Astrocyte (in vitro differentiated cells and primary cell): ENCODE measurements around the gene ORAI3. TPM values are rescaled to one million over a fixed set of nuclear protein-coding genes. Genes with fewer than 3 reads are reported as not detected.

Experiments used
- DNase-seq: peaks from one replicate; pipeline ENCODE4 v3.0.0-alpha.2; 2010; ENCODE audit warnings: low read depth
- FAIRE-seq: peaks from 2 replicates; lab custom pipeline; 2011; peaks lifted over from hg19 to GRCh38; lab: Jason Lieb, UNC
- H2AFZ ChIP-seq: 2 replicates; pipeline ENCODE4 v1.6.0; 2012; ENCODE audit warnings: low read depth, low read length, inconsistent platforms
- H3K27ac ChIP-seq: 2 replicates; pipeline ENCODE4 v1.5.1; 2011; ENCODE audit warnings: low read depth, low read length, inconsistent platforms
- H3K27me3 ChIP-seq: 2 replicates; pipeline ENCODE4 v1.6.0; 2011; ENCODE audit warnings: low read length, inconsistent platforms; ENCODE audit not compliant: insufficient read depth
- H3K36me3 ChIP-seq: 2 replicates; pipeline ENCODE4 v1.5.1; 2011; ENCODE audit warnings: low read length, inconsistent platforms; ENCODE audit not compliant: insufficient read depth
- H3K4me1 ChIP-seq: 2 replicates; pipeline ENCODE4 v1.5.1; 2011; ENCODE audit warnings: low read length, inconsistent platforms; ENCODE audit not compliant: insufficient read depth
- H3K4me2 ChIP-seq: 2 replicates; pipeline ENCODE4 v1.6.0; 2012; ENCODE audit warnings: low read length, inconsistent platforms
- H3K4me3 ChIP-seq: 2 replicates; pipeline ENCODE4 v1.5.1; 2011; ENCODE audit warnings: low read depth, mild to moderate bottlenecking, low read length, inconsistent platforms; ENCODE audit not compliant: insufficient read depth
- H3K79me2 ChIP-seq: 2 replicates; pipeline ENCODE4 v1.6.0; 2012; ENCODE audit warnings: mild to moderate bottlenecking, low read length, inconsistent platforms; ENCODE audit not compliant: insufficient read depth
- H3K9ac ChIP-seq: 2 replicates; pipeline ENCODE4 v1.6.0; 2012; ENCODE audit warnings: mild to moderate bottlenecking, low read length, inconsistent platforms
- H3K9me3 ChIP-seq: 2 replicates; pipeline ENCODE4 v1.5.1; 2012; ENCODE audit warnings: low read depth, mild to moderate bottlenecking, low read length, inconsistent platforms; ENCODE audit not compliant: insufficient read depth
- H4K20me1 ChIP-seq: 2 replicates; pipeline ENCODE4 v1.6.0; 2012; ENCODE audit warnings: low read length, inconsistent platforms; ENCODE audit not compliant: insufficient read depth
- H3K27ac Mint-ChIP-seq: one replicate; pipeline ENCODE4 v1.8.0; 2021; ENCODE audit warnings: mild to moderate bottlenecking, mixed read lengths; ENCODE audit not compliant: unreplicated experiment
- H3K27me3 Mint-ChIP-seq: one replicate; pipeline ENCODE4 v1.8.0; 2021; ENCODE audit warnings: low read depth, mixed read lengths; ENCODE audit not compliant: unreplicated experiment
- H3K36me3 Mint-ChIP-seq: one replicate; pipeline ENCODE4 v1.8.0; 2021; ENCODE audit warnings: low read depth, mixed read lengths; ENCODE audit not compliant: unreplicated experiment
- H3K4me1 Mint-ChIP-seq: one replicate; pipeline ENCODE4 v1.8.0; 2021; ENCODE audit warnings: low read depth, mixed read lengths; ENCODE audit not compliant: unreplicated experiment
- H3K4me3 Mint-ChIP-seq: one replicate; pipeline ENCODE4 v1.8.0; 2021; ENCODE audit warnings: mild to moderate bottlenecking, moderate library complexity, mixed read lengths; ENCODE audit not compliant: unreplicated experiment
- H3K9me3 Mint-ChIP-seq: one replicate; pipeline ENCODE4 v1.8.0; 2021; ENCODE audit warnings: mild to moderate bottlenecking, mixed read lengths; ENCODE audit not compliant: unreplicated experiment
- CTCF ChIP-seq: IDR thresholded peaks from 2 replicates; pipeline ENCODE4 v1.5.1; 2011; ENCODE audit warnings: low read depth, mild to moderate bottlenecking, inconsistent platforms, low read length, moderate library complexity; ENCODE audit not compliant: insufficient read depth
- EZH2 ChIP-seq: IDR thresholded peaks from 2 replicates; pipeline ENCODE4 v1.6.1; 2012; ENCODE audit warnings: mild to moderate bottlenecking, low read length, inconsistent platforms; ENCODE audit not compliant: insufficient read depth
- total RNA-seq: library from RNA; stranded (reverse); gene quantifications from 2 replicates; pipeline ENCODE4 v1.2.1, GENCODE V29; 2021

Gene ORAI3
- total RNA-seq, 1 donor from 2014 or later = 21.1 TPM

DNA sequence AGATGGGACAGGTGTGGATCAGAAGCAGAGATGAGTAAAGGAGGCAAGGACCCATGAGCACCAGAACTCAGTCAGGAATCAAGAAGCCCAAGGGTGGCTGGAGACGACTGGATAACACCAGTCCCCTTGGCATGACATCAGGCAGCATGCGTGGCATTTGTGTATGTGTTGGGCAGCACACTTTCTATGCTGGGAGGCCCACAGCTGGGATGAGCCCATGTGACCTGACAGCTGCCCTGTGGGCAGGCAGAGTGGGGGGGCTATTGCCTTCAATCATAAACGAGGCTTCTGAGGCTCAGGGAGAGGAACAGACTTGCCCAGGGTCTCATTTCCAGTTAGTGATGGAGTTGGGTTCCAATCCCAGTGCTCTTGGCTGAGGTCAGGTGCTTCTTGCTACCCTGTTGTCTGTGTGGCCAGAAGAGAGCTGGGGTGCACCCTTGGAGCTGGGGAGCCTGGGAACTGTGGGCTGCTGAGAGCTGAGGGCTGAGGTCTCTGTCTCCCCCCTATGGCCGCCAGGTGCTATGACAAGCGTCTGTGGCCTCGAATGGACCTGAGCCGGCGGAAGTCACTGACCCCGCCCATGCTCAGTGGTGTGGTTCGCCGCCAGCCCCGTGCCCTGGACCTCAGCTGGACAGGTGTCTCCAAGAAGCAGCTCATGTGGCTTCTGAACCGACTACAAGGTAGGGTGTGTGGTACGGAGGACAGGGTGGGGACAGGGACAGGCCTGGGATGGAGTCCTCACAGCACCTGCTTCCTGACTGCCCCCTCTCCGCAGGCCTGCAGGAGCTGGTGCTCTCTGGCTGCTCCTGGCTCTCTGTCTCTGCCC lies 7.1 kb upstream of the ORAI3 start:
- no peak overlapping the region for H3K27ac ChIP-seq
- no peak overlapping the region for H3K4me2 ChIP-seq
- TF ChIP-seq EZH2 (no peak), CTCF (peak; percentile 69)
- peaks cover 21% of the 10 kb centered on the region for H3K36me3 ChIP-seq
- Mint-ChIP-seq H3K27me3 (no peaks in the 10 kb centered on the region), H3K4me3 (no peak overlapping the region), H3K4me1 (peaks cover 17% of the 10 kb centered on the region), H3K27ac (peak overlapping the region; percentile 90), H3K9me3 (no peaks in the 10 kb centered on the region), H3K36me3 (peaks cover 15% of the 10 kb centered on the region)
- no peak overlapping the region for H3K4me3 ChIP-seq
- no peak for DNase-seq
- H4K20me1 ChIP-seq = peaks cover 35% of the 10 kb centered on the region
- no peak overlapping the region for H3K9ac ChIP-seq
- H3K79me2 ChIP-seq = peaks cover 17% of the 10 kb centered on the region
- H2AFZ ChIP-seq = no peak overlapping the region
- H3K27me3 ChIP-seq = no peaks in the 10 kb centered on the region
- H3K4me1 ChIP-seq = peaks cover 7% of the 10 kb centered on the region
- H3K9me3 ChIP-seq = no peaks in the 10 kb centered on the region
- no peak for FAIRE-seq

GRCh38 chr16:30942426-30942806 lies 6.5 kb upstream of the ORAI3 start:
- Mint-ChIP-seq H3K4me1 (peaks cover 17% of the 10 kb centered on the region), H3K36me3 (peaks cover 9% of the 10 kb centered on the region), H3K9me3 (no peaks in the 10 kb centered on the region), H3K27me3 (no peaks in the 10 kb centered on the region), H3K27ac (peak overlapping the region; percentile 58), H3K4me3 (no peak overlapping the region)
- Histone ChIP-seq H3K9ac (no peak overlapping the region), H2AFZ (no peak overlapping the region), H3K27ac (no peak overlapping the region), H3K4me2 (no peak overlapping the region), H3K4me1 (peaks cover 7% of the 10 kb centered on the region), H3K9me3 (no peaks in the 10 kb centered on the region), H4K20me1 (peaks cover 29% of the 10 kb centered on the region), H3K27me3 (no peaks in the 10 kb centered on the region), H3K79me2 (peaks cover 11% of the 10 kb centered on the region), H3K36me3 (peaks cover 21% of the 10 kb centered on the region), H3K4me3 (no peak overlapping the region)
- TF ChIP-seq CTCF (no peak), EZH2 (no peak)
- FAIRE-seq (no peak), DNase-seq (no peak)

DNA sequence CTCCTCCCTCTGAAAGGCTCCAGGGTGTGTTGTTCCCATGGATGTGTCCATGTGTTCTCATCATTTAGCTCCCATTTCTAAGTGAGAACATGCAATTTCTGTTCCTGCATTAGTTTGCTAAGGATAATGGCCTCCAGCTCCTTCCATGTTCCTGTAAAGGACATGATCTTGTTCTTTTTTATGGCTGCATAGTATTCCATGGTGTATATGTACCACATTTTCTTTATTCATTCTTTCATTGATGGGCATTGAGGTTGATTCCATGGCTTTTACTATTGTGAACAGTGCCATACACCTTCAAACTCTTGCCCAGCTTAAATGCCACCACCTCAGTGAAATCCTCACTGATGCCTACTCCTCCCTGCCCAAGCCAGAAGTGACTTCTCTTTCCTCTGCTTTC lies 4.5 kb upstream of the ORAI3 start:
- peaks cover 15% of the 10 kb centered on the region for H3K4me1 Mint-ChIP-seq
- H3K27me3 Mint-ChIP-seq = no peaks in the 10 kb centered on the region
- TF ChIP-seq CTCF = no peak
- no peak for TF ChIP-seq EZH2
- H3K9ac ChIP-seq = no peak overlapping the region
- H3K9me3 ChIP-seq = no peaks in the 10 kb centered on the region
- H3K27me3 ChIP-seq = no peaks in the 10 kb centered on the region
- no peak overlapping the region for H3K4me3 ChIP-seq
- H3K9me3 Mint-ChIP-seq = no peaks in the 10 kb centered on the region
- peaks cover 20% of the 10 kb centered on the region for H4K20me1 ChIP-seq
- H3K36me3 Mint-ChIP-seq = peaks cover 6% of the 10 kb centered on the region
- peaks cover 21% of the 10 kb centered on the region for H3K36me3 ChIP-seq
- H3K4me1 ChIP-seq = peaks cover 7% of the 10 kb centered on the region
- H2AFZ ChIP-seq = no peak overlapping the region
- no peak overlapping the region for H3K4me2 ChIP-seq
- no peak overlapping the region for H3K27ac ChIP-seq
- H3K4me3 Mint-ChIP-seq = no peak overlapping the region
- no peak overlapping the region for H3K27ac Mint-ChIP-seq
- DNase-seq = no peak
- peaks cover 9% of the 10 kb centered on the region for H3K79me2 ChIP-seq
- no peak for FAIRE-seq
